Testis (tissue), 2 donors: ENCODE results near the gene NACA.

Experiments
- CTCF ChIP-seq, 3 experiments: fragments of 450-650 bp in 2 of 3; fragments of 200-600 bp in 1 of 3; sonication (generic) in 1 of 3; IDR thresholded peaks; one replicate each; pipeline ENCODE4 v1.5.1; 2016 to 2019; ENCODE audit warnings: antibody characterized with exemption in 3 of 3, mild to moderate bottlenecking in 2 of 3, moderate library complexity in 1 of 3
- POLR2A ChIP-seq: fragments of 450-650 bp; IDR thresholded peaks from one replicate; pipeline ENCODE4 v1.6.1; 2017; ENCODE audit warnings: antibody characterized with exemption, mild to moderate bottlenecking, moderate library complexity

DNA sequence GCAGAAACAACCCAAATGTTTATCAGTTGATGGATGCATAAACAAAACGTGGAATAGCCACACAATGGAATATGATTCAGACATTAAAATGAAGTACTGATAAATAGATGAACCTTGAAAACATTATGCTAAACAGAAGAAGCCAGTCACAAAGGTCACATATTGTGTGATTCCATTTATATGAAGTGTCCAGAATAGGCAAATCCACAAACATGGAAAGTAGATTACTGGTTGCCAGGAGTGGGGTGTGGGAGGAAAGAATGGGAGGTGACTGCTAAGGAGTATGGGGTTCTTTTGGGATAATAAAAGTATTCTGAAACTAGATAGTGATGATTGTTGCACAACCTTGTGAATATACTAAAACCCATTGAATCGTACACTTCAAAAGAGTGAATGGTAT lies 36.7 kb upstream of the NACA start:
- TF ChIP-seq CTCF (IDR thresholded peaks at IDR 0.05) (no peak), POLR2A (no peak)
